ENCODE data around the gene CAVIN3. TPM values are rescaled to one million over a fixed set of nuclear protein-coding genes. Genes with fewer than 3 reads are reported as not detected.

The CAVIN3 gene
- total and polyA plus RNA-seq, 2 of the 8 experiments (the other 6 are each of a cell fraction or from before 2014, with no cell fraction given), result 17.7 to 26.4 TPM

DNA sequence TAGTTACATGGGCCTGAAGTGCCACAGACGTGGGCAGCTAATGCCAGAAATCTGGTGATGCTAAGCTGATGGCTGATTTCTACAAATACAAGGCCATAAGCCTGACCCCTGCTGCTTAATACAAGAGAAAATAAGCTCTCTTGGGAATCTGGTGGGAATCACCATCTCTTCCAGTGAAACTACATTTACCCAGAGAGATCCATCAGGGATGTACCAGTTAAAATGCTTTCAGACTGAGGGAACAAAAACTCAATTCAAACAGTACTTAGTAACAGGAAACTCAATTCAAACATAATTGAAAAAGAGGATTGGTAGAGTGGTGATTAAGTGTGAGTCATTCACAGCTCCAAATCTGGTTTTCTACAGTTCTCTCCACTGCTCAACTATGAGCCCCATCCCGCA lies 1.7 kb upstream of the CAVIN3 start:
- H3K36me3 ChIP-seq (ENCODE audit: control insufficient read depth in 2 of 4, insufficient read depth in 4 of 4, low read length in 3 of 4), result no peaks in the 10 kb centered on the region
- H2BK12ac ChIP-seq (ENCODE audit: low read depth, low read length), result peak overlapping the region; percentile 97; the same call in 1 of the 2 replicates
- peak overlapping the region; percentile 55 for H3K4ac ChIP-seq (replicated peaks; ENCODE audit: insufficient read length, low read depth, low read length)
- 0 out of 2 replicates have a peak overlapping the region, but pooled peaks have one; percentile 72 for H2AK5ac ChIP-seq (ENCODE audit: low read depth, low read length)
- no peak overlapping the region for H3K4me3 ChIP-seq (ENCODE audit: extremely low read depth in 1 of 4, insufficient read depth in 2 of 4, low read depth in 3 of 4, low read length in 4 of 4)
- no peak overlapping the region for H3K23ac ChIP-seq (ENCODE audit: insufficient read length)
- H3K18ac ChIP-seq (ENCODE audit: extremely low read depth, low read length), result peak overlapping the region; percentile 66; the same call in 1 of the 2 replicates
- FAIRE-seq, result no peak
- H3K4me1 ChIP-seq (replicated peaks in 1 of 4; ENCODE audit: control insufficient read depth in 3 of 4, insufficient read depth in 4 of 4, low read length in 3 of 4), result peaks cover 12 to 47% (median 32%) of the 10 kb centered on the region in 4 experiments
- ChIA-PET POLR2A (ENCODE audit: partially characterized antibody) (interaction anchor here (0.7 to 2.2 kb wide), 5 partner anchors 11 to 605 kb away, joined by 3 to 8 read pairs (median 3); partner anchors contain the start of genes CCKBR and ZNF215), CTCF (ENCODE audit: partially characterized antibody) (interaction anchor here (0.6 to 12.8 kb wide), 11 partner anchors 12 to 316 kb away, joined by 3 to 145 read pairs (median 5); no protein-coding TSS in a partner anchor)
- no peak overlapping the region for H3K9ac ChIP-seq (replicated peaks in 1 of 4; ENCODE audit: extremely low read depth in 1 of 4, low read depth in 3 of 4, low read length in 3 of 4)
- peak overlapping the region; percentile 56; the same call in 1 of the 2 replicates for H2BK5ac ChIP-seq (ENCODE audit: low read depth, low read length)
- peaks cover 0 to 3% (median 1%) of the 10 kb centered on the region in 4 experiments; a peak in 1 of 7 replicates for H3K27me3 ChIP-seq (replicated peaks in 1 of 4; ENCODE audit: control insufficient read depth in 3 of 4, extremely low read depth in 1 of 4, insufficient read depth in 3 of 4, low read length in 3 of 4)
- H3K23me2 ChIP-seq (ENCODE audit: low read depth, low read length), result peaks cover 19% of the 10 kb centered on the region
- no peaks in the 10 kb centered on the region for H3K79me1 ChIP-seq (ENCODE audit: low read depth, low read length)
- peak overlapping the region; percentile 12 for H2BK120ac ChIP-seq (replicated peaks; ENCODE audit: low read depth, low read length)
- 73% methylated on average over 2 of the region's 2 CpGs; no CpG with 5 or more reads in 1 of the 2 experiments for WGBS, 2 experiments (ENCODE audit: extremely low coverage in 1 of 2, insufficient coverage in 1 of 2, insufficient read length in 1 of 2, insufficient replicate concordance in 2 of 2, low coverage in 1 of 2, low lambda C conversion rate in 2 of 2, missing lambda C conversion rate in 1 of 2)
- no peak overlapping the region for H4K8ac ChIP-seq (ENCODE audit: extremely low read depth, insufficient read depth, low read length)
- 0 out of 2 replicates have a peak overlapping the region, but pooled peaks have one; percentile 34 for H2BK20ac ChIP-seq (ENCODE audit: low read length)
- no peak for DNase-seq (ENCODE audit: low read depth in 1 of 2, low spot score in 2 of 2)
- H4K20me1 ChIP-seq (replicated peaks in 1 of 2; ENCODE audit: control insufficient read depth in 1 of 2, insufficient read depth in 2 of 2, low read length in 2 of 2), result no peaks in the 10 kb centered on the region
- H3K9me3 ChIP-seq (ENCODE audit: insufficient read depth in 2 of 2, low read depth in 1 of 2, low read length in 1 of 2), result no peaks in the 10 kb centered on the region
- H2AFZ ChIP-seq (ENCODE audit: low read length), result no peak overlapping the region
- H3K27ac ChIP-seq (ENCODE audit: low read depth, low read length), result no peak overlapping the region
- no peak overlapping the region for H3K14ac ChIP-seq (ENCODE audit: insufficient read length)
- no peaks in the 10 kb centered on the region for H3K79me2 ChIP-seq (ENCODE audit: control insufficient read depth in 1 of 2, insufficient read depth in 2 of 2, low read length in 2 of 2)
- H2BK15ac ChIP-seq (ENCODE audit: low read length), result peak overlapping the region; percentile 53
- H3K56ac ChIP-seq (replicated peaks; ENCODE audit: insufficient read length, low read depth, low read length), result no peak overlapping the region
- no peak overlapping the region for H4K5ac ChIP-seq (ENCODE audit: insufficient read length, low read depth, low read length)
- no peak overlapping the region for H4K91ac ChIP-seq (replicated peaks; ENCODE audit: insufficient read length, low read length)
- peak overlapping the region in 1 of 2 experiments; percentile 85; a peak in 2 of 4 replicates for H3K4me2 ChIP-seq (ENCODE audit: insufficient read depth in 1 of 2, low read depth in 2 of 2, low read length in 2 of 2)
- no peak for TF ChIP-seq E2F6 (IDR thresholded peaks at IDR 0.05)

Measured in H1 (cell line).